Astrocyte (in vitro differentiated cells and primary cell): Measurements from ENCODE around the gene SLC66A1. TPM values are rescaled to one million over a fixed set of nuclear protein-coding genes. Genes with fewer than 3 reads are reported as not detected.

Source experiments
- DNase-seq: peaks from one replicate; pipeline ENCODE4 v3.0.0-alpha.2; 2010; ENCODE audit warnings: low read depth
- FAIRE-seq: peaks from 2 replicates; lab custom pipeline; 2011; peaks lifted over from hg19 to GRCh38; lab: Jason Lieb, UNC
- H2AFZ ChIP-seq: 2 replicates; pipeline ENCODE4 v1.6.0; 2012; ENCODE audit warnings: low read depth, low read length, inconsistent platforms
- H3K27ac ChIP-seq: 2 replicates; pipeline ENCODE4 v1.5.1; 2011; ENCODE audit warnings: low read depth, low read length, inconsistent platforms
- H3K27me3 ChIP-seq: 2 replicates; pipeline ENCODE4 v1.6.0; 2011; ENCODE audit warnings: low read length, inconsistent platforms; ENCODE audit not compliant: insufficient read depth
- H3K36me3 ChIP-seq: 2 replicates; pipeline ENCODE4 v1.5.1; 2011; ENCODE audit warnings: low read length, inconsistent platforms; ENCODE audit not compliant: insufficient read depth
- H3K4me1 ChIP-seq: 2 replicates; pipeline ENCODE4 v1.5.1; 2011; ENCODE audit warnings: low read length, inconsistent platforms; ENCODE audit not compliant: insufficient read depth
- H3K4me2 ChIP-seq: 2 replicates; pipeline ENCODE4 v1.6.0; 2012; ENCODE audit warnings: low read length, inconsistent platforms
- H3K4me3 ChIP-seq: 2 replicates; pipeline ENCODE4 v1.5.1; 2011; ENCODE audit warnings: low read depth, mild to moderate bottlenecking, low read length, inconsistent platforms; ENCODE audit not compliant: insufficient read depth
- H3K79me2 ChIP-seq: 2 replicates; pipeline ENCODE4 v1.6.0; 2012; ENCODE audit warnings: mild to moderate bottlenecking, low read length, inconsistent platforms; ENCODE audit not compliant: insufficient read depth
- H3K9ac ChIP-seq: 2 replicates; pipeline ENCODE4 v1.6.0; 2012; ENCODE audit warnings: mild to moderate bottlenecking, low read length, inconsistent platforms
- H3K9me3 ChIP-seq: 2 replicates; pipeline ENCODE4 v1.5.1; 2012; ENCODE audit warnings: low read depth, mild to moderate bottlenecking, low read length, inconsistent platforms; ENCODE audit not compliant: insufficient read depth
- H4K20me1 ChIP-seq: 2 replicates; pipeline ENCODE4 v1.6.0; 2012; ENCODE audit warnings: low read length, inconsistent platforms; ENCODE audit not compliant: insufficient read depth
- H3K27ac Mint-ChIP-seq: one replicate; pipeline ENCODE4 v1.8.0; 2021; ENCODE audit warnings: mild to moderate bottlenecking, mixed read lengths; ENCODE audit not compliant: unreplicated experiment
- H3K27me3 Mint-ChIP-seq: one replicate; pipeline ENCODE4 v1.8.0; 2021; ENCODE audit warnings: low read depth, mixed read lengths; ENCODE audit not compliant: unreplicated experiment
- H3K36me3 Mint-ChIP-seq: one replicate; pipeline ENCODE4 v1.8.0; 2021; ENCODE audit warnings: low read depth, mixed read lengths; ENCODE audit not compliant: unreplicated experiment
- H3K4me1 Mint-ChIP-seq: one replicate; pipeline ENCODE4 v1.8.0; 2021; ENCODE audit warnings: low read depth, mixed read lengths; ENCODE audit not compliant: unreplicated experiment
- H3K4me3 Mint-ChIP-seq: one replicate; pipeline ENCODE4 v1.8.0; 2021; ENCODE audit warnings: mild to moderate bottlenecking, moderate library complexity, mixed read lengths; ENCODE audit not compliant: unreplicated experiment
- H3K9me3 Mint-ChIP-seq: one replicate; pipeline ENCODE4 v1.8.0; 2021; ENCODE audit warnings: mild to moderate bottlenecking, mixed read lengths; ENCODE audit not compliant: unreplicated experiment
- EZH2 ChIP-seq: IDR thresholded peaks from 2 replicates; pipeline ENCODE4 v1.6.1; 2012; ENCODE audit warnings: mild to moderate bottlenecking, low read length, inconsistent platforms; ENCODE audit not compliant: insufficient read depth
- total RNA-seq: library from RNA; stranded (reverse); gene quantifications from 2 replicates; pipeline ENCODE4 v1.2.1, GENCODE V29; 2021
- TF ChIP-seq, protein P1 (sequence below): IDR thresholded peaks from 2 replicates; pipeline ENCODE4 v1.5.1; 2011; ENCODE audit warnings: low read depth, mild to moderate bottlenecking, inconsistent platforms, low read length, moderate library complexity; ENCODE audit not compliant: insufficient read depth

Gene SLC66A1
- total RNA-seq, 1 donor from 2014 or later, result 21.5 TPM

DNA sequence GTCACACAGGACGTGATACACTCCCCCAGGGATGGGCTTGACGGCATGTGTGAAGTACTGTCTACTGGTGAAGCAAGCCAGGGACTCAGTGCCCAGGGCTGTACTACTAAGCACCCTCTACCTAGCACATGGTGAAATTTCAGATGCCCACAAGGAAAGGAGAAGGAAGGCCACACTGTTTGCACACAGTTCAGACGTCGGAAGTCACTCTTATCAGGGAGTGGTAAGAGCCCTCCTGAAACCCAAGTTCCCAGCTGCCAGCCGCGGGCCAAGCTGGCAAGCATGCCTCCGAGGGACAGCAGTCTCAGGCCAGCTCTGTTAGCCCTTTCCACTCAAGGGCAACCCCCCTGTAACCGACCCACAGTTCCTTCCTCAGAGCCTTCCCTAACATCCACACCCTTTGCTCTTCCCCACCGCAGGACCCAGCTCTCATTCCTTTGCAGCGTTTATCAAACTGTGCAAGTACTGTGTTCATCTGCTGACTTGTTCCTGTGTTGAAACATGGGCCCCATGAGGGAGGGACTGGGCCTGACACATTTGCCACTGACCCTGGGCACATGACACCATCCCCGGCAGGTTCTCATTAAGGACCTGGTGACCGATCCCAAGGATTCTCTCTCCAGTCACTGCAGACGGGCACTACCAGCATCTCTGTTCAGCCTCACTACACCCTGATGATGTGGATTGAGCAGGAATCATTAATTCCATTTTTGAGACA, 58.5 kb downstream of the SLC66A1 start:
- H3K36me3 Mint-ChIP-seq, result peaks cover 14% of the 10 kb centered on the region
- H3K27ac ChIP-seq, result no peak overlapping the region
- FAIRE-seq, result no peak
- no peaks in the 10 kb centered on the region for H3K27me3 Mint-ChIP-seq
- peaks cover 99% of the 10 kb centered on the region for H4K20me1 ChIP-seq
- H3K27me3 ChIP-seq, result no peaks in the 10 kb centered on the region
- H2AFZ ChIP-seq, result no peak overlapping the region
- peaks cover 14% of the 10 kb centered on the region for H3K4me1 Mint-ChIP-seq
- DNase-seq, result no peak
- peak overlapping the region; percentile 19 for H3K27ac Mint-ChIP-seq
- H3K9ac ChIP-seq, result no peak overlapping the region
- TF ChIP-seq, protein P1, sequence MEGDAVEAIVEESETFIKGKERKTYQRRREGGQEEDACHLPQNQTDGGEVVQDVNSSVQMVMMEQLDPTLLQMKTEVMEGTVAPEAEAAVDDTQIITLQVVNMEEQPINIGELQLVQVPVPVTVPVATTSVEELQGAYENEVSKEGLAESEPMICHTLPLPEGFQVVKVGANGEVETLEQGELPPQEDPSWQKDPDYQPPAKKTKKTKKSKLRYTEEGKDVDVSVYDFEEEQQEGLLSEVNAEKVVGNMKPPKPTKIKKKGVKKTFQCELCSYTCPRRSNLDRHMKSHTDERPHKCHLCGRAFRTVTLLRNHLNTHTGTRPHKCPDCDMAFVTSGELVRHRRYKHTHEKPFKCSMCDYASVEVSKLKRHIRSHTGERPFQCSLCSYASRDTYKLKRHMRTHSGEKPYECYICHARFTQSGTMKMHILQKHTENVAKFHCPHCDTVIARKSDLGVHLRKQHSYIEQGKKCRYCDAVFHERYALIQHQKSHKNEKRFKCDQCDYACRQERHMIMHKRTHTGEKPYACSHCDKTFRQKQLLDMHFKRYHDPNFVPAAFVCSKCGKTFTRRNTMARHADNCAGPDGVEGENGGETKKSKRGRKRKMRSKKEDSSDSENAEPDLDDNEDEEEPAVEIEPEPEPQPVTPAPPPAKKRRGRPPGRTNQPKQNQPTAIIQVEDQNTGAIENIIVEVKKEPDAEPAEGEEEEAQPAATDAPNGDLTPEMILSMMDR, result no peak
- no peak for TF ChIP-seq EZH2
- H3K79me2 ChIP-seq, result peaks cover 79% of the 10 kb centered on the region
- no peak overlapping the region for H3K4me2 ChIP-seq
- H3K4me3 ChIP-seq, result no peak overlapping the region
- no peaks in the 10 kb centered on the region for H3K9me3 Mint-ChIP-seq
- H3K36me3 ChIP-seq, result peaks cover 10% of the 10 kb centered on the region
- H3K4me3 Mint-ChIP-seq, result peak overlapping the region; percentile 68
- H3K9me3 ChIP-seq, result no peaks in the 10 kb centered on the region
- H3K4me1 ChIP-seq, result no peaks in the 10 kb centered on the region

DNA sequence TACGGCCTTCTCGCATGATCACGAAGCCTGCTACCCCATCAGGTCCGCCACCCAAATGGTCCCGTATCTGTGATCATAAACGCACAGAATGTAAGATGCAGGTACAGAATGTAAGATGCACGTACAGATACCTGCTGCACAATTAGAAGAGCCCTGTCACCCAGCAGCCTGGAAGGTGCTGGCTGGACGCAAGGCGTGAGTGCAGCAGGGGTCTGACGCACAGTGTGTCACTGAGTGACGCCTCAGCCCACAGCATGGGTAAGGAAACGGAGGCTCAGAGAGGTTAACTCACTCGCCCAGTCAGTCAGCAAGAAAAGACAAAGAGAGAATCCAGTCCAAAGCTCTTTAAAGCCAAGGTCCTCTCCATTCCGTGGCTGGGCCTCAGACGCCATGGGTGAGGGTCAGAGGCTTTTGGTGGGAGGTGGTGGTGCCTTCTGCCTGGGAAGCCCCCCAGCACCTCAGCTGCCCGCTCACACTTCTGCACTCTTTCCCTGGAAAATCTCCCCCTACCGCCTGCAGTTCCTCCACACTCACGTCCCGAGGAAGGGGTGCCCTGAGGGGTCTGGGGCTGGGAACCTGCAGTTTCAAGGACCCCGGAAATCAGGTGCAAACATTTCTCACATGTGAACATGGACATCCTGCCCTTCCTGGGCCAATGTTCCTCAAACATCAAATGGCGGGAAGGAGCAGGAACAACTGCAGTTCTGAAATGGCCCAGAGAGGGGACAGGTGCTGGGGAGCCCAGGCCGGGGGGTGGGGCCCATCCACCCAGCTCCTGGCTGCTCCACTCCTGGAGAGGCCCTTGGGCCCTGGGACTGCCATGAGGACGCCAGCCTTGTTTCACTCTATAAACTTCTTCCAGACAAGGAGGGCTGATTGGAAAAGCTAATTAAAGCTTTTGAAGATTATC, 59.4 kb downstream of the SLC66A1 start:
- H3K4me1 ChIP-seq, result no peaks in the 10 kb centered on the region
- TF ChIP-seq EZH2, result no peak
- TF ChIP-seq, protein P1, result no peak
- Mint-ChIP-seq H3K36me3 (peaks cover 17% of the 10 kb centered on the region), H3K27me3 (no peaks in the 10 kb centered on the region), H3K4me3 (no peak overlapping the region), H3K9me3 (peaks cover 4% of the 10 kb centered on the region), H3K4me1 (peaks cover 14% of the 10 kb centered on the region), H3K27ac (no peak overlapping the region)
- H3K9ac ChIP-seq, result no peak overlapping the region
- no peak overlapping the region for H3K4me2 ChIP-seq
- no peak overlapping the region for H3K4me3 ChIP-seq
- H4K20me1 ChIP-seq, result peaks cover 100% of the 10 kb centered on the region
- peaks cover 16% of the 10 kb centered on the region for H3K36me3 ChIP-seq
- H2AFZ ChIP-seq, result no peak overlapping the region
- H3K79me2 ChIP-seq, result peaks cover 83% of the 10 kb centered on the region
- H3K27ac ChIP-seq, result no peak overlapping the region
- no peak for FAIRE-seq
- DNase-seq, result no peak
- no peaks in the 10 kb centered on the region for H3K27me3 ChIP-seq
- H3K9me3 ChIP-seq, result no peaks in the 10 kb centered on the region
